Measurements from ENCODE around the gene NUDT16.
"Not testable (repeated sequence)": the region's sequence is repeated elsewhere in the genome, so short reads cannot be mapped to it uniquely, and the experiment has no call there.

NUDT16 gene

GRCh38 chr3:131381445-131382291 is at the start of gene NUDT16:
TSS of gene NUDT16 (plus strand) at chr3:131381774. CDS start at chr3:131381805, 31 bp downstream.
- peaks cover 36 to 41% of the 10 kb centered on the region in 2 donors for H3K4me1 Mint-ChIP-seq
- peak; percentile 98 to 99 for ATAC-seq (replicated peaks)
- H3K9me3 Mint-ChIP-seq: no peaks in the 10 kb centered on the region
- peak within 1 kb of the TSS; percentile 91 to 96 for H3K4me3 Mint-ChIP-seq
- peak; percentile 99 for DNase-seq
- H3K27ac Mint-ChIP-seq: peak within 1 kb of the TSS; percentile 95
- no peaks in the 10 kb centered on the region for H3K27me3 Mint-ChIP-seq
- H3K36me3 Mint-ChIP-seq: peaks cover 15 to 34% of the 10 kb centered on the region in 2 donors

GRCh38 chr3:131338948-131339640 is 42.5 kb upstream of the NUDT16 start:
- Mint-ChIP-seq H3K4me3 (no peak overlapping the region), H3K27ac (no peak overlapping the region), H3K27me3 (no peaks in the 10 kb centered on the region), H3K9me3 (peaks cover 4 to 5% of the 10 kb centered on the region in 2 donors), H3K36me3 (peaks cover 2 to 6% of the 10 kb centered on the region in 2 donors), H3K4me1 (peaks cover 0 to 2% of the 10 kb centered on the region in 2 donors)
- DNase-seq (no peak), ATAC-seq (replicated peaks) (no peak)

DNA sequence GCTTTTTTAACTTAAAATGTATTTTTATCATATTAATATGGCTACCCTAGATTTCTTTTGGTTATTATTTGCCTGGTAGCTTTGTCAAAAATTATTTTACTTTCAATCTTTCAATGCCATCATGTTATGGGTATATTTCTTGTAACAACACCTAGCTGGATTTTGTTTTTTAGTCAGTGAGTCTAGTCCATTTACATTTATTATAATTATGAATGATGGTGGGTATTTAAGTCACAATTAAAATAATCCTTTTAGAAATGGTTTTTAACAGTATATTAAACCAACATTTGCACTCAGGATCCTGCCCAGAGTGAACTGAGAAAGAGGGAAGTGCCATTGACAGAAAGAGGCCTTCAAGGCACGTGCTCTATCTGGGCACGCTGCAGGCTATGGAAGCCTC is 39.8 kb upstream of the NUDT16 start:
- Mint-ChIP-seq H3K4me3 (no peak overlapping the region), H3K9me3 (peaks cover 4 to 5% of the 10 kb centered on the region in 2 donors), H3K27ac (no peak overlapping the region), H3K27me3 (no peaks in the 10 kb centered on the region), H3K36me3 (peaks cover 3 to 9% of the 10 kb centered on the region in 2 donors), H3K4me1 (peaks cover 0 to 7% of the 10 kb centered on the region in 2 donors)
- DNase-seq (no peak), ATAC-seq (replicated peaks) (no peak)

GRCh38 chr3:131348911-131349310 is 32.7 kb upstream of the NUDT16 start:
- no peak for DNase-seq
- no peak for ATAC-seq (replicated peaks)
- H3K36me3 Mint-ChIP-seq: peaks cover 3 to 5% of the 10 kb centered on the region in 2 donors
- no peak overlapping the region for H3K4me3 Mint-ChIP-seq
- H3K4me1 Mint-ChIP-seq: peaks cover 8 to 22% of the 10 kb centered on the region in 2 donors
- H3K9me3 Mint-ChIP-seq: peaks cover 0 to 1% of the 10 kb centered on the region in 2 donors
- no peaks in the 10 kb centered on the region for H3K27me3 Mint-ChIP-seq
- no peak overlapping the region for H3K27ac Mint-ChIP-seq

- peaks cover 8 to 19% of the 10 kb centered on the region in 2 donors for H3K4me1 Mint-ChIP-seq
- no peaks in the 10 kb centered on the region for H3K9me3 Mint-ChIP-seq
- H3K27ac Mint-ChIP-seq: no peak overlapping the region
- DNase-seq (no peak), ATAC-seq (replicated peaks) (no peak)
- H3K27me3 Mint-ChIP-seq: no peaks in the 10 kb centered on the region
- H3K36me3 Mint-ChIP-seq: no peaks in the 10 kb centered on the region
- H3K4me3 Mint-ChIP-seq: no peak overlapping the region
Measured at GRCh38 chr3:131349454-131349853, 32.1 kb upstream of the NUDT16 start.

DNA sequence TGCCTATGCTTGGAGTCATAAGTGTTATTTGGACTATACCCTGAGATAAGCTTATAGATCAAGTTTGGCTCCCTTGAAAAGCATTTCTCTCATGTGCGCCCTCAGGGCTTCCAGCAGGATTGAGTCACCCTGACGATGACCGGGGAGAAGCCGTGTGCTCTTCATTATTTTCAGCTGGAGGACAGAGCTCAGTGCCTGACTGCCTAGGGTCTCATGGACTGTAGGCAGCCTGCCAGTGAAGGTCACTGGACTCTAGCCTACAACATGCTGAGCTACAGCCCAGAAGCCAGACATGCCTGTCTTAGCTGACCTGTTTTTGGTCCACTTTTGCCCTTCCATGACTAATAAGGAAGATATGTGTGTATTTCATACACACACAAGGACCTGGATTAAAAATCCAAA is 31.6 kb upstream of the NUDT16 start:
- no peak overlapping the region for H3K4me3 Mint-ChIP-seq
- peaks cover 8 to 17% of the 10 kb centered on the region in 2 donors for H3K4me1 Mint-ChIP-seq
- H3K9me3 Mint-ChIP-seq: no peaks in the 10 kb centered on the region
- H3K27ac Mint-ChIP-seq: no peak overlapping the region
- ATAC-seq (replicated peaks) (no peak), DNase-seq (no peak)
- no peaks in the 10 kb centered on the region for H3K27me3 Mint-ChIP-seq
- H3K36me3 Mint-ChIP-seq: no peaks in the 10 kb centered on the region

DNA sequence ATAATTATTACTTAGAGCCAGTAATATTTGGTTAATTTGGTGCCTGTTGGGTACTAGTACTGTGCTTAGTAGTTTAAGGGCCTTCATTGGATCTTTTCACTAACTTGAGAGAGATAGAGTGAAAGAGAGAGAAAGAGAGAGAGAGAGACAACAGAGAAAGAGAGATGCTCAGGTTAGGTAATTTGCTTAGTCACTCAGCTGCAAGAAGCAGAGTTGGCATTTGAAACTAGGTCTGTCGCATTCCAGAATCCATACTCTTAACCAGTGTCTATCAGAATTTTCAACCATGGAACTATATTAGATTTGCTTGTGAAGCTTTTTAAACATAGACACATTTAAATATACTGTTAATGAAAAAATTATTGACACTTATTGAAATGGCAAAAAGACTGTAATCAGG is 31.1 kb upstream of the NUDT16 start:
- Mint-ChIP-seq H3K9me3 (no peaks in the 10 kb centered on the region), H3K27me3 (no peaks in the 10 kb centered on the region), H3K27ac (no peak overlapping the region), H3K36me3 (no peaks in the 10 kb centered on the region), H3K4me3 (no peak overlapping the region), H3K4me1 (peaks cover 8 to 17% of the 10 kb centered on the region in 2 donors)
- no peak for ATAC-seq (replicated peaks)
- no peak for DNase-seq

- peak overlapping the region; percentile 6 for H3K27ac Mint-ChIP-seq
- peaks cover 0 to 5% of the 10 kb centered on the region in 2 donors for H3K36me3 Mint-ChIP-seq
- peaks cover 7 to 17% of the 10 kb centered on the region in 2 donors for H3K4me1 Mint-ChIP-seq
- DNase-seq: no peak
- peak; percentile 29 to 43 for ATAC-seq (replicated peaks)
- H3K27me3 Mint-ChIP-seq: peaks cover 0 to 4% of the 10 kb centered on the region in 2 donors
- H3K4me3 Mint-ChIP-seq: peak overlapping the region in 1 of 2 donors; percentile 36
- H3K9me3 Mint-ChIP-seq: no peaks in the 10 kb centered on the region
Measured at GRCh38 chr3:131353016-131353877, 28.3 kb upstream of the NUDT16 start.

- peaks cover 0 to 5% of the 10 kb centered on the region in 2 donors for H3K36me3 Mint-ChIP-seq
- peaks cover 0 to 4% of the 10 kb centered on the region in 2 donors for H3K27me3 Mint-ChIP-seq
- DNase-seq: no peak
- peaks cover 7 to 17% of the 10 kb centered on the region in 2 donors for H3K4me1 Mint-ChIP-seq
- no peaks in the 10 kb centered on the region for H3K9me3 Mint-ChIP-seq
- H3K27ac Mint-ChIP-seq: peak overlapping the region; percentile 6
- H3K4me3 Mint-ChIP-seq: peak overlapping the region in 1 of 2 donors; percentile 36
- no peak for ATAC-seq (replicated peaks)
Measured at GRCh38 chr3:131353986-131354385, 27.6 kb upstream of the NUDT16 start.

- Mint-ChIP-seq H3K27me3 (peaks cover 2 to 10% of the 10 kb centered on the region in 2 donors), H3K4me3 (no peak overlapping the region), H3K27ac (no peak overlapping the region), H3K9me3 (no peaks in the 10 kb centered on the region), H3K36me3 (peaks cover 0 to 5% of the 10 kb centered on the region in 2 donors), H3K4me1 (peaks cover 9 to 19% of the 10 kb centered on the region in 2 donors)
- ATAC-seq (replicated peaks) (no peak), DNase-seq (no peak)
Measured at GRCh38 chr3:131356006-131356595, 25.5 kb upstream of the NUDT16 start.

DNA sequence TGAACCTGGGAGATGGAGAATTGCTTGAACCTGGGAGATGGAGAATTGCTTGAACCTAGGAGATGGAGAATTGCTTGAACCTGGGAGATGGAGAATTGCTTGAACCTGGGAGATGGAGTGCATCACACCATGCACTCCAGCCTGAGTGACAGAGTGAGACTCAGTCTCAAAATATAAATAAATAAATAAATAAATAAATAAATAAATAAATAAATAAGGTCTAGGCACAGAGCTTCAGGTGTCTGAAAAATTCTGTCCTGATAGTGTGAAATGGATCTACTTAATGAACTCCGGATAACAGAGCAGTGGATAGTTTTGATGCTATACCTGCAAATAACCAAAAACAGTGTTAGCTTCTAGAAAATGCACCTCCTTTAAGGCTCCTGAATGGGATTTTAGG is 24.3 kb upstream of the NUDT16 start:
- Mint-ChIP-seq H3K27ac (no peak overlapping the region), H3K4me3 (no peak overlapping the region), H3K27me3 (peaks cover 11 to 17% of the 10 kb centered on the region in 2 donors), H3K9me3 (no peaks in the 10 kb centered on the region), H3K4me1 (peaks cover 16 to 31% of the 10 kb centered on the region in 2 donors), H3K36me3 (peaks cover 0 to 5% of the 10 kb centered on the region in 2 donors)
- ATAC-seq (replicated peaks) (no peak), DNase-seq (no peak)

DNA sequence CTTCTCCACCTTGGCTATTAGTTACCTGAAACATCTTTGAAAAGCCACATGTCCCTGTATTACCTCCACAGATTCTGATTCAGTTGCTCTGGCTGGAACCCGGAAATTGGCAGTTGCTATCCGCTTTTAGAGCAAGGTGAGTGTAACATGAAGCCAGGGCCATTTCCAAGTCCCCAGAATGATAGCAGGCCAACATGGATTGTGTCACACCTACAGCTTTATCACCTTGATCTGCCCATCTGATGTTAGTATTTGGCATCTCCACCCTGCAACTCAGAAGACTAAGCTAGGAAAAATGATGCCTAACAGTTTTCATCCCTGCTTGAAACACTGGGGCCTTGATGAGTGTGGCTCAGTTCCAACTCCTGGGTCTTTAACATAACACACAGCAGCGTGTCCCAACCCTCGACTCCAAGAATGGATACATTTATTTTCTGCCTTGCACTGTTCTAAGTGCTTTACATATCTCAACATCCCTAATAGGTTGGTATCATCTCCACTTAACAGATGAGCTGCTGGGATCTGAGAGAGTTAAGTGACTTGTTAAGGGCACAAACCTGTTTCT is 21.3 kb upstream of the NUDT16 start:
- no peaks in the 10 kb centered on the region for H3K9me3 Mint-ChIP-seq
- H3K4me3 Mint-ChIP-seq: no peak overlapping the region
- peaks cover 2 to 5% of the 10 kb centered on the region in 2 donors for H3K36me3 Mint-ChIP-seq
- H3K27me3 Mint-ChIP-seq: peaks cover 16 to 22% of the 10 kb centered on the region in 2 donors
- H3K4me1 Mint-ChIP-seq: peaks cover 11 to 17% of the 10 kb centered on the region in 2 donors
- DNase-seq: no peak
- no peak overlapping the region for H3K27ac Mint-ChIP-seq
- no peak for ATAC-seq (replicated peaks)

GRCh38 chr3:131361066-131361463 is 20.5 kb upstream of the NUDT16 start:
- H3K9me3 Mint-ChIP-seq, DNase-seq, H3K36me3 Mint-ChIP-seq: not testable (repeated sequence)
- Mint-ChIP-seq H3K27ac (peak overlapping the region; percentile 94), H3K4me3 (peak overlapping the region; percentile 75 to 92), H3K4me1 (peaks cover 11 to 17% of the 10 kb centered on the region in 2 donors), H3K27me3 (peaks cover 20 to 22% of the 10 kb centered on the region in 2 donors)
- ATAC-seq (replicated peaks): peak; percentile 6 to 32
